ENCODE data around the gene CMTM6. TPM values are rescaled to one million over a fixed set of nuclear protein-coding genes. Genes with fewer than 3 reads are reported as not detected.

CMTM6 gene
- total and polyA plus RNA-seq, 2 of the 8 experiments (the other 6 are each of a cell fraction or from before 2014, with no cell fraction given), result 24.0 to 51.5 TPM

- no peak overlapping the region for H3K9ac ChIP-seq (replicated peaks in 1 of 4; ENCODE audit: extremely low read depth in 1 of 4, low read depth in 3 of 4, low read length in 3 of 4)
- no peak overlapping the region for H3K18ac ChIP-seq (ENCODE audit: extremely low read depth, low read length)
- no peak overlapping the region for H3K4me2 ChIP-seq (ENCODE audit: insufficient read depth in 1 of 2, low read depth in 2 of 2, low read length in 2 of 2)
- peaks cover 0 to 7% (median 3%) of the 10 kb centered on the region in 4 experiments; a peak in 5 of 7 replicates for H3K4me1 ChIP-seq (replicated peaks in 1 of 4; ENCODE audit: control insufficient read depth in 3 of 4, insufficient read depth in 4 of 4, low read length in 3 of 4)
- WGBS, 2 experiments (ENCODE audit: extremely low coverage in 1 of 2, insufficient coverage in 1 of 2, insufficient read length in 1 of 2, insufficient replicate concordance in 2 of 2, low coverage in 1 of 2, low lambda C conversion rate in 2 of 2, missing lambda C conversion rate in 1 of 2), result 84% methylated on average over 2 of the region's 2 CpGs; no CpG with 5 or more reads in 1 of the 2 experiments
- H3K27ac ChIP-seq (ENCODE audit: low read depth, low read length), result no peak overlapping the region
- no peak overlapping the region for H2BK5ac ChIP-seq (ENCODE audit: low read depth, low read length)
- no peak overlapping the region for H2BK15ac ChIP-seq (ENCODE audit: low read length)
- H3K23ac ChIP-seq (ENCODE audit: insufficient read length), result no peak overlapping the region
- no peak overlapping the region for H2AFZ ChIP-seq (ENCODE audit: low read length)
- no peak overlapping the region for H2BK20ac ChIP-seq (ENCODE audit: low read length)
- ChIA-PET CTCF (ENCODE audit: partially characterized antibody) (interaction anchor here (0.6 to 1.9 kb wide), 3 partner anchors 32 to 218 kb away, joined by 3 to 6 read pairs (median 3); no protein-coding TSS in a partner anchor), POLR2A (ENCODE audit: partially characterized antibody) (no interaction called here)
- H4K5ac ChIP-seq (ENCODE audit: insufficient read length, low read depth, low read length), result no peak overlapping the region
- no peak overlapping the region for H4K91ac ChIP-seq (replicated peaks; ENCODE audit: insufficient read length, low read length)
- H3K4ac ChIP-seq (replicated peaks; ENCODE audit: insufficient read length, low read depth, low read length), result no peak overlapping the region
- H4K8ac ChIP-seq (ENCODE audit: extremely low read depth, insufficient read depth, low read length), result no peak overlapping the region
- H4K20me1 ChIP-seq (replicated peaks in 1 of 2; ENCODE audit: control insufficient read depth in 1 of 2, insufficient read depth in 2 of 2, low read length in 2 of 2), result peaks cover 0 to 2% of the 10 kb centered on the region in 2 experiments
- no peak overlapping the region for H2BK120ac ChIP-seq (replicated peaks; ENCODE audit: low read depth, low read length)
- DNase-seq (ENCODE audit: low read depth in 1 of 2, low spot score in 2 of 2), result no peak
- H3K9me3 ChIP-seq (ENCODE audit: insufficient read depth in 2 of 2, low read depth in 1 of 2, low read length in 1 of 2), result no peaks in the 10 kb centered on the region
- H3K4me3 ChIP-seq (ENCODE audit: extremely low read depth in 1 of 4, insufficient read depth in 2 of 4, low read depth in 3 of 4, low read length in 4 of 4), result no peak overlapping the region
- no peak for TF ChIP-seq GABPA (IDR thresholded peaks at IDR 0.05; ENCODE audit: borderline replicate concordance, insufficient read depth, low read length)
- TF ChIP-seq BCL11A (IDR thresholded peaks at IDR 0.05; ENCODE audit: low read depth in 2 of 2, low read length in 2 of 2), result no peak
- TF ChIP-seq, protein P1, sequence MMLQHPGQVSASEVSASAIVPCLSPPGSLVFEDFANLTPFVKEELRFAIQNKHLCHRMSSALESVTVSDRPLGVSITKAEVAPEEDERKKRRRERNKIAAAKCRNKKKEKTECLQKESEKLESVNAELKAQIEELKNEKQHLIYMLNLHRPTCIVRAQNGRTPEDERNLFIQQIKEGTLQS (IDR thresholded peaks at IDR 0.05; ENCODE audit: insufficient read depth, low read depth, low read length), result no peak
- TF ChIP-seq POLR2A (IDR thresholded peaks at IDR 0.05; ENCODE audit: control extremely low read depth in 1 of 2, low read depth in 2 of 2, low read length in 2 of 2), result no peak
- no peak for TF ChIP-seq TCF12 (IDR thresholded peaks at IDR 0.05; ENCODE audit: low read depth, low read length)
- no peak for TF ChIP-seq CEBPB (IDR thresholded peaks at IDR 0.05; ENCODE audit: low read depth, low read length)
- no peak for TF ChIP-seq EGR1 (IDR thresholded peaks at IDR 0.05; ENCODE audit: borderline replicate concordance, low read depth, low read length)
- TF ChIP-seq CHD1 (IDR thresholded peaks at IDR 0.05; ENCODE audit: low read depth, low read length), result no peak
- no peak for TF ChIP-seq HDAC6 (IDR thresholded peaks at IDR 0.05; ENCODE audit: low read depth, low read length)
- TF ChIP-seq BRCA1 (IDR thresholded peaks at IDR 0.05; ENCODE audit: low read depth, low read length), result no peak
- no peak for TF ChIP-seq CTBP2 (IDR thresholded peaks at IDR 0.05; ENCODE audit: borderline replicate concordance, insufficient read depth, insufficient read length, low read length)
- TF ChIP-seq KDM1A (IDR thresholded peaks at IDR 0.05; ENCODE audit: borderline replicate concordance, low read length), result no peak
- TF ChIP-seq TAF1 (IDR thresholded peaks at IDR 0.05; ENCODE audit: low read depth, low read length), result no peak
- TF ChIP-seq FOSL1 (IDR thresholded peaks at IDR 0.05; ENCODE audit: insufficient read depth, low read depth, low read length), result no peak
- TF ChIP-seq JUND (IDR thresholded peaks at IDR 0.05; ENCODE audit: low read length), result no peak
- no peak overlapping the region for H2AK5ac ChIP-seq (ENCODE audit: low read depth, low read length)
- H3K27me3 ChIP-seq (replicated peaks in 1 of 4; ENCODE audit: control insufficient read depth in 3 of 4, extremely low read depth in 1 of 4, insufficient read depth in 3 of 4, low read length in 3 of 4), result no peaks in the 10 kb centered on the region
- no peak overlapping the region for H3K14ac ChIP-seq (ENCODE audit: insufficient read length)
- H3K23me2 ChIP-seq (ENCODE audit: low read depth, low read length), result no peaks in the 10 kb centered on the region
- H3K79me2 ChIP-seq (ENCODE audit: control insufficient read depth in 1 of 2, insufficient read depth in 2 of 2, low read length in 2 of 2), result peaks cover 0 to 53% of the 10 kb centered on the region in 2 experiments; a peak in 2 of 4 replicates
- H3K79me1 ChIP-seq (ENCODE audit: low read depth, low read length), result no peaks in the 10 kb centered on the region
- no peak overlapping the region for H3K56ac ChIP-seq (replicated peaks; ENCODE audit: insufficient read length, low read depth, low read length)
- FAIRE-seq, result no peak
- peaks cover 0 to 4% (median 0%) of the 10 kb centered on the region in 4 experiments; a peak in 1 of 8 replicates for H3K36me3 ChIP-seq (ENCODE audit: control insufficient read depth in 2 of 4, insufficient read depth in 4 of 4, low read length in 3 of 4)
- no peak overlapping the region for H2BK12ac ChIP-seq (ENCODE audit: low read depth, low read length)
Measured at GRCh38 chr3:32500231-32500630, 2.4 kb downstream of the CMTM6 start.

Measured in H1 (cell line).